ENCODE measurements around the gene ZNF213.

DNA sequence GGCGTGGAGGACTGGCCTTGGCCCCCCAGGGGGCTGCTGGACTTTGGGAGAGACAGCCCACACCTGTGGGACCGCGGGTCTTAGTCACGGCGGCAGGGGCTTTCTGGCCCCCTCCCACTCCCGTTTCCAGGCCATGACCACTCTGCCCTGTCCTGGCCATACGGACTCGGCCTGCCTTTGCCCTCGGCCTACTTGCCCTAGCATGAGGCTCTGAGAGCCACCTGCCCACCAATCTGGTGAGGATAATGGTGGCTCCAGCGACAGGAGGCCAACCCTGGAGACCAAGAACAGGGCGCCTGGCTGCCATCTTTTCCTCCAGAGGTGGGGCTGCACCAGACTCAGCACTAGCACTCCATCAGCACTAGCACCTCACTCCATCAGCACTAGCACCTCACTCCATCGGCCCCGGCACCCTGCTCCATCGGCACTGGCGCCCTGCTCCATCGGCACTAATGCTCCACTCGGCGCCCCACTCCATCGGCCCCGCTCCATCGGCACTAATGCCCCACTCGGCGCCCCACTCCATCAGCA is 7.0 kb downstream of the ZNF213 start:
- TF ChIP-seq, protein P1, sequence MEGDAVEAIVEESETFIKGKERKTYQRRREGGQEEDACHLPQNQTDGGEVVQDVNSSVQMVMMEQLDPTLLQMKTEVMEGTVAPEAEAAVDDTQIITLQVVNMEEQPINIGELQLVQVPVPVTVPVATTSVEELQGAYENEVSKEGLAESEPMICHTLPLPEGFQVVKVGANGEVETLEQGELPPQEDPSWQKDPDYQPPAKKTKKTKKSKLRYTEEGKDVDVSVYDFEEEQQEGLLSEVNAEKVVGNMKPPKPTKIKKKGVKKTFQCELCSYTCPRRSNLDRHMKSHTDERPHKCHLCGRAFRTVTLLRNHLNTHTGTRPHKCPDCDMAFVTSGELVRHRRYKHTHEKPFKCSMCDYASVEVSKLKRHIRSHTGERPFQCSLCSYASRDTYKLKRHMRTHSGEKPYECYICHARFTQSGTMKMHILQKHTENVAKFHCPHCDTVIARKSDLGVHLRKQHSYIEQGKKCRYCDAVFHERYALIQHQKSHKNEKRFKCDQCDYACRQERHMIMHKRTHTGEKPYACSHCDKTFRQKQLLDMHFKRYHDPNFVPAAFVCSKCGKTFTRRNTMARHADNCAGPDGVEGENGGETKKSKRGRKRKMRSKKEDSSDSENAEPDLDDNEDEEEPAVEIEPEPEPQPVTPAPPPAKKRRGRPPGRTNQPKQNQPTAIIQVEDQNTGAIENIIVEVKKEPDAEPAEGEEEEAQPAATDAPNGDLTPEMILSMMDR (IDR thresholded peaks at IDR 0.05): no peak
- TF ChIP-seq, protein P2, sequence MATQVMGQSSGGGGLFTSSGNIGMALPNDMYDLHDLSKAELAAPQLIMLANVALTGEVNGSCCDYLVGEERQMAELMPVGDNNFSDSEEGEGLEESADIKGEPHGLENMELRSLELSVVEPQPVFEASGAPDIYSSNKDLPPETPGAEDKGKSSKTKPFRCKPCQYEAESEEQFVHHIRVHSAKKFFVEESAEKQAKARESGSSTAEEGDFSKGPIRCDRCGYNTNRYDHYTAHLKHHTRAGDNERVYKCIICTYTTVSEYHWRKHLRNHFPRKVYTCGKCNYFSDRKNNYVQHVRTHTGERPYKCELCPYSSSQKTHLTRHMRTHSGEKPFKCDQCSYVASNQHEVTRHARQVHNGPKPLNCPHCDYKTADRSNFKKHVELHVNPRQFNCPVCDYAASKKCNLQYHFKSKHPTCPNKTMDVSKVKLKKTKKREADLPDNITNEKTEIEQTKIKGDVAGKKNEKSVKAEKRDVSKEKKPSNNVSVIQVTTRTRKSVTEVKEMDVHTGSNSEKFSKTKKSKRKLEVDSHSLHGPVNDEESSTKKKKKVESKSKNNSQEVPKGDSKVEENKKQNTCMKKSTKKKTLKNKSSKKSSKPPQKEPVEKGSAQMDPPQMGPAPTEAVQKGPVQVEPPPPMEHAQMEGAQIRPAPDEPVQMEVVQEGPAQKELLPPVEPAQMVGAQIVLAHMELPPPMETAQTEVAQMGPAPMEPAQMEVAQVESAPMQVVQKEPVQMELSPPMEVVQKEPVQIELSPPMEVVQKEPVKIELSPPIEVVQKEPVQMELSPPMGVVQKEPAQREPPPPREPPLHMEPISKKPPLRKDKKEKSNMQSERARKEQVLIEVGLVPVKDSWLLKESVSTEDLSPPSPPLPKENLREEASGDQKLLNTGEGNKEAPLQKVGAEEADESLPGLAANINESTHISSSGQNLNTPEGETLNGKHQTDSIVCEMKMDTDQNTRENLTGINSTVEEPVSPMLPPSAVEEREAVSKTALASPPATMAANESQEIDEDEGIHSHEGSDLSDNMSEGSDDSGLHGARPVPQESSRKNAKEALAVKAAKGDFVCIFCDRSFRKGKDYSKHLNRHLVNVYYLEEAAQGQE (IDR thresholded peaks at IDR 0.05; ENCODE audit: insufficient read depth in 1 of 2, low read depth in 2 of 2, low read length in 1 of 2): no peak
- TF ChIP-seq POLR2AphosphoS5 (IDR thresholded peaks at IDR 0.05; ENCODE audit: low read depth, low read length): no peak
- TF ChIP-seq SIN3A (IDR thresholded peaks at IDR 0.05; ENCODE audit: borderline replicate concordance, insufficient read depth, low read depth, low read length): no peak

All from Panc1 (cell line).